MM.1S (cell line): ENCODE data around the gene MEGF9.

Source experiments
- DNase-seq: peaks from one replicate; pipeline ENCODE4 v3.0.0-alpha.2; 2015
- H2AFZ ChIP-seq: fragments of 300-600 bp; sonication (generic); 2 replicates; pipeline ENCODE4 v1.6.0; 2016; ENCODE audit warnings: antibody characterized with exemption, low read length
- H3F3A ChIP-seq: fragments of 300-600 bp; sonication (generic); 2 replicates; pipeline ENCODE4 v1.6.1; 2016; ENCODE audit warnings: mild to moderate bottlenecking, antibody characterized with exemption, low read length, moderate library complexity, mixed read lengths; ENCODE audit not compliant: insufficient read depth
- H3K27ac ChIP-seq: fragments of 300-600 bp; sonication (generic); 2 replicates; pipeline ENCODE4 v1.5.1; 2016; ENCODE audit warnings: mild to moderate bottlenecking, low read length
- H3K27me3 ChIP-seq: fragments of 300-600 bp; sonication (generic); replicated peaks from 2 replicates; pipeline ENCODE4 v1.6.0; 2016; ENCODE audit warnings: low read length; ENCODE audit not compliant: insufficient read depth
- H3K36me3 ChIP-seq: fragments of 300-600 bp; sonication (generic); replicated peaks from 2 replicates; pipeline ENCODE4 v1.6.1; 2016; ENCODE audit warnings: mild to moderate bottlenecking, low read length, mixed read lengths; ENCODE audit not compliant: insufficient read depth
- H3K4me1 ChIP-seq: fragments of 300-600 bp; sonication (generic); 2 replicates; pipeline ENCODE4 v1.6.1; 2016; ENCODE audit warnings: low read length, mixed read lengths
- H3K4me2 ChIP-seq: fragments of 300-600 bp; sonication (generic); 2 replicates; pipeline ENCODE4 v1.6.0; 2016; ENCODE audit warnings: low read depth, low read length
- H3K4me3 ChIP-seq: fragments of 300-600 bp; sonication (generic); 2 replicates; pipeline ENCODE4 v1.5.1; 2016; ENCODE audit warnings: low read length, mixed read lengths
- H3K79me2 ChIP-seq: fragments of 300-600 bp; sonication (generic); 2 replicates; pipeline ENCODE4 v1.6.1; 2016; ENCODE audit warnings: mixed run types, low read length, mixed read lengths
- H3K9ac ChIP-seq: fragments of 300-600 bp; sonication (generic); 2 replicates; pipeline ENCODE4 v1.6.1; 2016; ENCODE audit warnings: low read length, mixed read lengths
- H3K9me2 ChIP-seq: fragments of 300-600 bp; sonication (generic); replicated peaks from 2 replicates; pipeline ENCODE4 v1.6.1; 2016; ENCODE audit warnings: mild to moderate bottlenecking, low read length, mixed read lengths; ENCODE audit not compliant: insufficient read depth
- H3K9me3 ChIP-seq: fragments of 300-600 bp; sonication (generic); replicated peaks from 2 replicates; pipeline ENCODE4 v1.6.1; 2016; ENCODE audit warnings: mild to moderate bottlenecking, low read length, mixed read lengths; ENCODE audit not compliant: insufficient read depth
- H4K20me1 ChIP-seq: fragments of 300-600 bp; sonication (generic); 2 replicates; pipeline ENCODE4 v1.6.1; 2016; ENCODE audit warnings: mild to moderate bottlenecking, low read length, moderate library complexity, mixed read lengths; ENCODE audit not compliant: insufficient read depth
- EZH2 ChIP-seq: fragments of 300-600 bp; sonication (generic); optimal IDR thresholded peaks from 2 replicates; pipeline ENCODE3; 2017; ENCODE audit warnings: low read depth, mild to moderate bottlenecking, antibody characterized with exemption, low read length, mixed read lengths
- EZH2phosphoT487 ChIP-seq: fragments of 300-600 bp; sonication (generic); IDR thresholded peaks from 2 replicates; pipeline ENCODE4 v1.6.1; 2018; ENCODE audit warnings: antibody characterized with exemption, low read length
- TF ChIP-seq, protein P1 (sequence below): fragments of 300-600 bp; sonication (generic); IDR thresholded peaks from 2 replicates; pipeline ENCODE4 v1.5.1; 2016; ENCODE audit warnings: antibody characterized with exemption, low read length, mixed read lengths

Gene MEGF9

DNA sequence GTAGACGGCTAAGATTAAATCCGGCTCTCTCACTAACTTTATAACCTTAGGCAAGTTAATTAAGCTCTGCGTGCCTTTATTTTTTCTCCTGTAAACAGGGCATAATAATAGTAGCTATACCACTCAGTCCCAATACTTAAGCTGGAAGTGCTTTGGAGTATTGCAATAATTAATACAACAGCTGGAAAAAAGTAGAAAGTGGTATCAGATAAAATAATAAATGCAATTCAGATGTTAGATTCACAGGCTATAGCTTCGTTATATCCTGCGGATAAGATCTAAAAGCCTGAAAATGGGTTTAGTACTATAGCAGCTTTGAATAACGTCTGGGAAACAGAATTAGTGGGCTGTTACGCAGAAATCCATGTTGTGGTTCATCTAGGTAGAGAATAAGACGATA lies 51.8 kb downstream of the MEGF9 start:
- Histone ChIP-seq H3K9ac (no peak overlapping the region), H3K9me3 (no peaks in the 10 kb centered on the region), H3K27ac (no peak overlapping the region), H3K36me3 (no peaks in the 10 kb centered on the region), H3K27me3 (no peaks in the 10 kb centered on the region), H3K79me2 (no peaks in the 10 kb centered on the region), H2AFZ (no peak overlapping the region), H3F3A (no peaks in the 10 kb centered on the region), H3K4me3 (no peak overlapping the region), H3K4me2 (no peak overlapping the region), H3K9me2 (0 out of 2 replicates have a peak, but pooled peaks cover 2% of the 10 kb centered on the region), H3K4me1 (no peaks in the 10 kb centered on the region), H4K20me1 (no peaks in the 10 kb centered on the region)
- no peak for TF ChIP-seq EZH2
- TF ChIP-seq, protein P1, sequence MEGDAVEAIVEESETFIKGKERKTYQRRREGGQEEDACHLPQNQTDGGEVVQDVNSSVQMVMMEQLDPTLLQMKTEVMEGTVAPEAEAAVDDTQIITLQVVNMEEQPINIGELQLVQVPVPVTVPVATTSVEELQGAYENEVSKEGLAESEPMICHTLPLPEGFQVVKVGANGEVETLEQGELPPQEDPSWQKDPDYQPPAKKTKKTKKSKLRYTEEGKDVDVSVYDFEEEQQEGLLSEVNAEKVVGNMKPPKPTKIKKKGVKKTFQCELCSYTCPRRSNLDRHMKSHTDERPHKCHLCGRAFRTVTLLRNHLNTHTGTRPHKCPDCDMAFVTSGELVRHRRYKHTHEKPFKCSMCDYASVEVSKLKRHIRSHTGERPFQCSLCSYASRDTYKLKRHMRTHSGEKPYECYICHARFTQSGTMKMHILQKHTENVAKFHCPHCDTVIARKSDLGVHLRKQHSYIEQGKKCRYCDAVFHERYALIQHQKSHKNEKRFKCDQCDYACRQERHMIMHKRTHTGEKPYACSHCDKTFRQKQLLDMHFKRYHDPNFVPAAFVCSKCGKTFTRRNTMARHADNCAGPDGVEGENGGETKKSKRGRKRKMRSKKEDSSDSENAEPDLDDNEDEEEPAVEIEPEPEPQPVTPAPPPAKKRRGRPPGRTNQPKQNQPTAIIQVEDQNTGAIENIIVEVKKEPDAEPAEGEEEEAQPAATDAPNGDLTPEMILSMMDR = no peak
- DNase-seq = no peak

DNA sequence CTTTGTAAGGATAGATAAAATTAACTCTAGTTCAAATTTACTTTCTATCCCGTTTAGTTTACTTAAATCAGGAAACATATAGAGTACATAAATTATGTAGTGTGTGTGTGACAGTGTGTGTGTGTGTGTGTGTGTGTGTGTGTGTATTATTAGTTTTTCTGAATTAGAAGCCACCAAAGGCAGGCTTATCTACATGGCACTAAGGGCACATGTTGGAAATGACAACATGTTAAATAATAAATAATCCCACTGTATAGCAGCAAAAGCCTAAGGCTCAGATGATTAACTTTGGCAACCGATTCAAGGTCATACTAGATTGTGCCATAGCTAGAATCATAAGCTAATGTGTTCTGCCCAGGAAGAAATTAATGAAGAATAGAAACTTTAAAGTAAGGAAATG lies 54.6 kb downstream of the MEGF9 start:
- H4K20me1 ChIP-seq = no peaks in the 10 kb centered on the region
- no peak overlapping the region for H3K4me2 ChIP-seq
- peaks cover 8% of the 10 kb centered on the region for H3K4me1 ChIP-seq
- TF ChIP-seq EZH2phosphoT487 (no peak), EZH2 (no peak)
- TF ChIP-seq, protein P1 = no peak
- H3K36me3 ChIP-seq = no peaks in the 10 kb centered on the region
- no peak overlapping the region for H3K9ac ChIP-seq
- no peaks in the 10 kb centered on the region for H3F3A ChIP-seq
- H2AFZ ChIP-seq = no peak overlapping the region
- no peaks in the 10 kb centered on the region for H3K27me3 ChIP-seq
- no peaks in the 10 kb centered on the region for H3K9me2 ChIP-seq
- H3K27ac ChIP-seq = no peak overlapping the region
- no peaks in the 10 kb centered on the region for H3K9me3 ChIP-seq
- no peaks in the 10 kb centered on the region for H3K79me2 ChIP-seq
- no peak overlapping the region for H3K4me3 ChIP-seq
- no peak for DNase-seq

DNA sequence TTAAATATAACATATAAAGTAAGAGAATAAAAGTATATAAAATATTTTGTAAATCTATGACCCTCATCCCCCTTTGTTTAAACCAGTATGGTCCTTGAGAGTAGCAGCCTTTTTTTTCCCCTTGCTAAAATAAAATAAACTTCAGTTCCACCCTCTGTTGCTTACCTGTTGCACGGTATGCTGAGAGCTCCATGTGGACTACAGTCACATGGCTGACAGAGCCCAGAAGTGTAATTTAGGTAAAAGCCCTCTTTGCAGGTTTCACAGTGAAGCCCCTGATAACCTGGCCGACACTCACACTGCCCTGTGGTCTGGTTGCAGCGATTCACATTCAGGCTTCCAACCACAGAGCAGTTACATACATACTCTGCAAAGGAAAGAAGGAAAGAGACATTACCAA lies 55.1 kb downstream of the MEGF9 start:
- Histone ChIP-seq H3K4me1 (peaks cover 8% of the 10 kb centered on the region), H3K9me2 (no peaks in the 10 kb centered on the region), H3K27me3 (no peaks in the 10 kb centered on the region), H3F3A (no peaks in the 10 kb centered on the region), H2AFZ (no peak overlapping the region), H3K9me3 (no peaks in the 10 kb centered on the region), H3K4me2 (no peak overlapping the region), H3K36me3 (no peaks in the 10 kb centered on the region), H3K9ac (no peak overlapping the region), H3K79me2 (no peaks in the 10 kb centered on the region), H3K4me3 (no peak overlapping the region), H3K27ac (no peak overlapping the region), H4K20me1 (no peaks in the 10 kb centered on the region)
- no peak for DNase-seq
- TF ChIP-seq, protein P1 = no peak
- TF ChIP-seq EZH2phosphoT487 = no peak
- TF ChIP-seq EZH2 = no peak
